ENCODE measurements around the gene NRIP1.

The NRIP1 gene

GRCh38 chr21:14956807-14957206 lies 108.0 kb downstream of the NRIP1 start:
- Histone ChIP-seq H3K4me3 (ENCODE audit: low read depth, low read length) (no peak overlapping the region), H3K36me3 (no peaks in the 10 kb centered on the region), H3K9me3 (ENCODE audit: severe bottlenecking) (no peaks in the 10 kb centered on the region), H3K27me3 (ENCODE audit: insufficient read depth, low read depth, severe bottlenecking) (no peaks in the 10 kb centered on the region), H3K27ac (no peak overlapping the region)
- no peak for DNase-seq
- TF ChIP-seq CTCF (IDR thresholded peaks at IDR 0.05; ENCODE audit: low read depth, low read length), result no peak

DNA sequence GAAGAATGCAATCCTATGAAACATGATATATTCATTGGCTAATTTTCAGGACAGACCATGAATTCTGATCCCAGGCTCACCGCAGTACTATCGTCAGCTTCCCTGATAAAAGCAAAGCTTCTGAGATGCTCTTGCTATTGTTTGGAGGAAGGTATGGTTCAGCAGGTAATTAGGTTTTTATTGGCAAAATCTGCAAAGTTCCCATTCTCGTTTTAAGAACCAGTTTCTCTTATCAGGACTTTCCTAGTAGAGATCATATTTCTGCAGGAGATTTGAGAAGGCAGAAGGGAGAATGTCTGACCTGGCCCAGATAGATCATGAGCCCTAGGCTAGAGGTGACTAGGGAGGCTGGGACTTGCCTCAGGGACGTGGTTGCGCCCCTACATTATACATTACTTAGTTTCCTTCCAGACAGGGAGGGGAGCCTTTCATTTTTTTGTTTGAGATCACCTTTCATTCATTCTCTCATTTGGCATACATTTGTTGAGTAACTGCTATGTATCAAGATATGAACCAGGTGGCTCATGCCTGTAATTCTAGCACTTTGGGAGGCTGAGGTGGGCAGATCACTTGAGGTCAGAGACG lies 108.8 kb downstream of the NRIP1 start:
- Histone ChIP-seq H3K27ac (no peak overlapping the region), H3K36me3 (no peaks in the 10 kb centered on the region), H3K4me3 (ENCODE audit: low read depth, low read length) (no peak overlapping the region), H3K9me3 (ENCODE audit: severe bottlenecking) (no peaks in the 10 kb centered on the region), H3K27me3 (ENCODE audit: insufficient read depth, low read depth, severe bottlenecking) (no peaks in the 10 kb centered on the region)
- no peak for DNase-seq
- TF ChIP-seq CTCF (IDR thresholded peaks at IDR 0.05; ENCODE audit: low read depth, low read length), result no peak

GRCh38 chr21:14952916-14953315 lies 111.9 kb downstream of the NRIP1 start:
- Histone ChIP-seq H3K4me3 (ENCODE audit: low read depth, low read length) (no peak overlapping the region), H3K27ac (no peak overlapping the region), H3K27me3 (ENCODE audit: insufficient read depth, low read depth, severe bottlenecking) (no peaks in the 10 kb centered on the region), H3K9me3 (ENCODE audit: severe bottlenecking) (peaks cover 2% of the 10 kb centered on the region), H3K36me3 (no peaks in the 10 kb centered on the region)
- TF ChIP-seq CTCF (IDR thresholded peaks at IDR 0.05; ENCODE audit: low read depth, low read length), result no peak
- DNase-seq, result no peak

- no peaks in the 10 kb centered on the region for H3K27me3 ChIP-seq (ENCODE audit: insufficient read depth, low read depth, severe bottlenecking)
Observed at GRCh38 chr21:14949603-14950002, 115.2 kb downstream of the NRIP1 start.

GRCh38 chr21:14947613-14948160 lies 117.1 kb downstream of the NRIP1 start:
- DNase-seq, result no peak
- no peak for TF ChIP-seq CTCF (IDR thresholded peaks at IDR 0.05; ENCODE audit: low read depth, low read length)
- Histone ChIP-seq H3K4me3 (ENCODE audit: low read depth, low read length) (no peak overlapping the region), H3K27ac (no peak overlapping the region), H3K9me3 (ENCODE audit: severe bottlenecking) (peaks cover 2% of the 10 kb centered on the region), H3K36me3 (no peaks in the 10 kb centered on the region), H3K27me3 (ENCODE audit: insufficient read depth, low read depth, severe bottlenecking) (no peaks in the 10 kb centered on the region)

More at GRCh38 chr21:14949603-14950002, 115.2 kb downstream of the NRIP1 start:
- Histone ChIP-seq H3K36me3 (no peaks in the 10 kb centered on the region), H3K9me3 (ENCODE audit: severe bottlenecking) (peaks cover 2% of the 10 kb centered on the region), H3K27ac (no peak overlapping the region), H3K4me3 (ENCODE audit: low read depth, low read length) (no peak overlapping the region)
- TF ChIP-seq CTCF (IDR thresholded peaks at IDR 0.05; ENCODE audit: low read depth, low read length), result no peak
- DNase-seq, result no peak

- Histone ChIP-seq H3K36me3 (no peaks in the 10 kb centered on the region), H3K9me3 (ENCODE audit: severe bottlenecking) (peaks cover 2% of the 10 kb centered on the region), H3K27ac (no peak overlapping the region), H3K27me3 (ENCODE audit: insufficient read depth, low read depth, severe bottlenecking) (no peaks in the 10 kb centered on the region), H3K4me3 (ENCODE audit: low read depth, low read length) (no peak overlapping the region)
- no peak for TF ChIP-seq CTCF (IDR thresholded peaks at IDR 0.05; ENCODE audit: low read depth, low read length)
- DNase-seq, result no peak
Observed at GRCh38 chr21:14945176-14945575, 119.6 kb downstream of the NRIP1 start.

Data from WERI-Rb-1 (cell line).